ENCODE data around the gene KAZN. TPM values are rescaled to one million over a fixed set of nuclear protein-coding genes. Genes with fewer than 3 reads are reported as not detected.

Gene KAZN
- total RNA-seq, 1 donor from 2014 or later, result 9.4 TPM

GRCh38 chr1:14716474-14716873, 118.0 kb downstream of the KAZN start:
- Mint-ChIP-seq H3K4me1 (ENCODE audit: low read depth, unreplicated experiment) (no peaks in the 10 kb centered on the region), H3K36me3 (ENCODE audit: low read depth, unreplicated experiment) (peaks cover 2% of the 10 kb centered on the region), H3K27ac (ENCODE audit: unreplicated experiment) (no peak overlapping the region), H3K9me3 (ENCODE audit: unreplicated experiment) (peaks cover 29% of the 10 kb centered on the region), H3K27me3 (ENCODE audit: low read depth, unreplicated experiment) (peaks cover 25% of the 10 kb centered on the region), H3K4me3 (ENCODE audit: unreplicated experiment) (no peak overlapping the region)
- no peak overlapping the region for H3K27ac ChIP-seq (ENCODE audit: low read depth, low read length)
- H4K20me1 ChIP-seq (ENCODE audit: insufficient read depth, low read length), result no peaks in the 10 kb centered on the region
- no peak overlapping the region for H3K4me2 ChIP-seq (ENCODE audit: low read length)
- H2AFZ ChIP-seq (ENCODE audit: low read depth, low read length), result no peak overlapping the region
- H3K9me3 ChIP-seq (ENCODE audit: insufficient read depth, low read depth, low read length), result no peaks in the 10 kb centered on the region
- H3K27me3 ChIP-seq (ENCODE audit: insufficient read depth, low read length), result no peaks in the 10 kb centered on the region
- H3K4me3 ChIP-seq (ENCODE audit: insufficient read depth, low read depth, low read length), result no peak overlapping the region
- no peaks in the 10 kb centered on the region for H3K36me3 ChIP-seq (ENCODE audit: insufficient read depth, low read length)
- FAIRE-seq (no peak), DNase-seq (ENCODE audit: low read depth) (no peak)
- H3K9ac ChIP-seq (ENCODE audit: low read length), result no peak overlapping the region
- no peak for TF ChIP-seq CTCF (IDR thresholded peaks at IDR 0.05; ENCODE audit: insufficient read depth, low read depth, low read length)
- TF ChIP-seq EZH2 (IDR thresholded peaks at IDR 0.05; ENCODE audit: insufficient read depth, low read length), result no peak
- no peaks in the 10 kb centered on the region for H3K79me2 ChIP-seq (ENCODE audit: insufficient read depth, low read length)
- no peaks in the 10 kb centered on the region for H3K4me1 ChIP-seq (ENCODE audit: insufficient read depth, low read length)

- H2AFZ ChIP-seq (ENCODE audit: low read depth, low read length), result no peak overlapping the region
- Mint-ChIP-seq H3K9me3 (ENCODE audit: unreplicated experiment) (peaks cover 29% of the 10 kb centered on the region), H3K36me3 (ENCODE audit: low read depth, unreplicated experiment) (peaks cover 2% of the 10 kb centered on the region), H3K4me3 (ENCODE audit: unreplicated experiment) (no peak overlapping the region), H3K27me3 (ENCODE audit: low read depth, unreplicated experiment) (peaks cover 14% of the 10 kb centered on the region), H3K4me1 (ENCODE audit: low read depth, unreplicated experiment) (peaks cover under 1% of the 10 kb centered on the region), H3K27ac (ENCODE audit: unreplicated experiment) (no peak overlapping the region)
- H3K79me2 ChIP-seq (ENCODE audit: insufficient read depth, low read length), result no peaks in the 10 kb centered on the region
- TF ChIP-seq EZH2 (IDR thresholded peaks at IDR 0.05; ENCODE audit: insufficient read depth, low read length) (no peak), CTCF (IDR thresholded peaks at IDR 0.05; ENCODE audit: insufficient read depth, low read depth, low read length) (no peak)
- FAIRE-seq (no peak), DNase-seq (ENCODE audit: low read depth) (no peak)
- no peak overlapping the region for H3K4me2 ChIP-seq (ENCODE audit: low read length)
- H3K9me3 ChIP-seq (ENCODE audit: insufficient read depth, low read depth, low read length), result no peaks in the 10 kb centered on the region
- no peak overlapping the region for H3K9ac ChIP-seq (ENCODE audit: low read length)
- no peaks in the 10 kb centered on the region for H3K36me3 ChIP-seq (ENCODE audit: insufficient read depth, low read length)
- H3K27ac ChIP-seq (ENCODE audit: low read depth, low read length), result no peak overlapping the region
- no peak overlapping the region for H3K4me3 ChIP-seq (ENCODE audit: insufficient read depth, low read depth, low read length)
- no peaks in the 10 kb centered on the region for H3K4me1 ChIP-seq (ENCODE audit: insufficient read depth, low read length)
- no peaks in the 10 kb centered on the region for H4K20me1 ChIP-seq (ENCODE audit: insufficient read depth, low read length)
- H3K27me3 ChIP-seq (ENCODE audit: insufficient read depth, low read length), result no peaks in the 10 kb centered on the region
These were observed 120.0 kb downstream of the KAZN start for GRCh38 chr1:14718476-14718875.

GRCh38 chr1:14723401-14723800, 124.9 kb downstream of the KAZN start:
- Histone ChIP-seq H4K20me1 (ENCODE audit: insufficient read depth, low read length) (no peaks in the 10 kb centered on the region), H3K27me3 (ENCODE audit: insufficient read depth, low read length) (no peaks in the 10 kb centered on the region)

More at GRCh38 chr1:14723401-14723800, 124.9 kb downstream of the KAZN start:
- Histone ChIP-seq H3K4me3 (ENCODE audit: insufficient read depth, low read depth, low read length) (no peak overlapping the region), H3K9me3 (ENCODE audit: insufficient read depth, low read depth, low read length) (no peaks in the 10 kb centered on the region), H2AFZ (ENCODE audit: low read depth, low read length) (no peak overlapping the region), H3K79me2 (ENCODE audit: insufficient read depth, low read length) (no peaks in the 10 kb centered on the region), H3K27ac (ENCODE audit: low read depth, low read length) (no peak overlapping the region), H3K9ac (ENCODE audit: low read length) (no peak overlapping the region), H3K36me3 (ENCODE audit: insufficient read depth, low read length) (no peaks in the 10 kb centered on the region), H3K4me2 (ENCODE audit: low read length) (no peak overlapping the region), H3K4me1 (ENCODE audit: insufficient read depth, low read length) (peaks cover 3% of the 10 kb centered on the region)
- FAIRE-seq, result no peak
- Mint-ChIP-seq H3K4me3 (ENCODE audit: unreplicated experiment) (no peak overlapping the region), H3K36me3 (ENCODE audit: low read depth, unreplicated experiment) (peaks cover 2% of the 10 kb centered on the region), H3K27me3 (ENCODE audit: low read depth, unreplicated experiment) (peaks cover 4% of the 10 kb centered on the region), H3K27ac (ENCODE audit: unreplicated experiment) (no peak overlapping the region), H3K9me3 (ENCODE audit: unreplicated experiment) (peaks cover 9% of the 10 kb centered on the region), H3K4me1 (ENCODE audit: low read depth, unreplicated experiment) (peaks cover 12% of the 10 kb centered on the region)
- no peak for DNase-seq (ENCODE audit: low read depth)
- no peak for TF ChIP-seq CTCF (IDR thresholded peaks at IDR 0.05; ENCODE audit: insufficient read depth, low read depth, low read length)
- TF ChIP-seq EZH2 (IDR thresholded peaks at IDR 0.05; ENCODE audit: insufficient read depth, low read length), result no peak
